Germinal center (tissue), 1 donor: Measurements from ENCODE around the gene TNIP1.

Experiments
- DNase-seq: peaks from one replicate; pipeline ENCODE4 v3.0.0; 2012; ENCODE audit warnings: mixed read lengths, low spot score

The TNIP1 gene

DNA sequence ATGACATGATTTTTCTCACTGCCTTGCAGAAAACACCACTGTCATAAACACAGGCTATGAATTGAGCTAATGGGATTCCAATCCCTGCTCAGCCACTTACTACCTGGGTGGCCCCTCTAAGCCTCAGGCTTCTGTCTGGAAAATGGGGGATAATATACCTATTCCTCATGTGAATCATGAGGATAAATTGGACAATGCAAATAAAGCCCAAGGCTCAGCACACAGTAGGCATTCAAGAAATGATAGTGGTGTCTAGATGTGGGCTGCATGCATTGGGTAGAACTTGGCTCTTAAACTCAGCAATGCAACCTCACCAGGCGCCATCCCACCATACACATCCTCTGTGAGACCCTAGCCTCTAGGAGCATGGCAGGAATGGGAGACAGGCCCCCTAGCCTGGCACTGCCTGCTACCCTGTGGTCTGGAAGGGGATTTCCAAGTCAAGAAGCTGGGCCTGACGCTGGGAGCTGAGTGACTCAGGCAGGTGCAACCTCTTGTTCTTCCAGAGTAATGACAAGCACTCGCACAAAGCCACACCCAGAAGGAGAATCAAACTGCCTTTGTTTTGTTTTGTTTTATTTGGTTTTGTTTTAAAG lies 2.3 kb upstream of the TNIP1 start:
- DNase-seq: no peak

DNA sequence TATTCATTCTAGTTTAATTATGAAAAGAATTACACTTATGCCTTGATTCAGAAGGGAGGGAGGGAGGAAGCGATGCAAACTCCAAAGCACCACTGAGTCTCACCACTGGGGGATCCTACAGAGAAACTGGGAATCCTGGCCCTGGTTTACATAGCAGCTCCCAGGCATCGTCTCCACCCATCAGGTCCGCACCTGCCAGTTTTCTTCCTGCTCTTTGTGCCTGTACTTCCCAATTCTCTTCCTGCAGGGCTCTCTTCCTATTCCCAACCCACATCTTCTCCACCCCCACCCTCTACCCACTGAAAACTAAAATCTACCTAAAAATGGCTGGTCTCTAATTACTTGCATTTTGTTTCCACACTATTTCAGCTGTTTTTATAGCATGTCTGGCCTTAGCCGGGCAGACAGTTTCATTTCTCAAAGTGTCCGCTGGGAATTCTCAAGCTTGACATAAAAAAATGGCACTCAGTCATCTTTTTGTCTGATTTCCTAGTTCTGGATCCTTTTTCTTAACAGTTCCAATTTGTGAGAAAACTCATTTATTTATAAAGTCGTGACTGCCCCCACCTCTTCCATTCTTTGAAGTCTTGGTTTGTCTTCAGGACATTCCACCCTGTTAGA lies 1.6 kb upstream of the TNIP1 start:
- DNase-seq: no peak

DNA sequence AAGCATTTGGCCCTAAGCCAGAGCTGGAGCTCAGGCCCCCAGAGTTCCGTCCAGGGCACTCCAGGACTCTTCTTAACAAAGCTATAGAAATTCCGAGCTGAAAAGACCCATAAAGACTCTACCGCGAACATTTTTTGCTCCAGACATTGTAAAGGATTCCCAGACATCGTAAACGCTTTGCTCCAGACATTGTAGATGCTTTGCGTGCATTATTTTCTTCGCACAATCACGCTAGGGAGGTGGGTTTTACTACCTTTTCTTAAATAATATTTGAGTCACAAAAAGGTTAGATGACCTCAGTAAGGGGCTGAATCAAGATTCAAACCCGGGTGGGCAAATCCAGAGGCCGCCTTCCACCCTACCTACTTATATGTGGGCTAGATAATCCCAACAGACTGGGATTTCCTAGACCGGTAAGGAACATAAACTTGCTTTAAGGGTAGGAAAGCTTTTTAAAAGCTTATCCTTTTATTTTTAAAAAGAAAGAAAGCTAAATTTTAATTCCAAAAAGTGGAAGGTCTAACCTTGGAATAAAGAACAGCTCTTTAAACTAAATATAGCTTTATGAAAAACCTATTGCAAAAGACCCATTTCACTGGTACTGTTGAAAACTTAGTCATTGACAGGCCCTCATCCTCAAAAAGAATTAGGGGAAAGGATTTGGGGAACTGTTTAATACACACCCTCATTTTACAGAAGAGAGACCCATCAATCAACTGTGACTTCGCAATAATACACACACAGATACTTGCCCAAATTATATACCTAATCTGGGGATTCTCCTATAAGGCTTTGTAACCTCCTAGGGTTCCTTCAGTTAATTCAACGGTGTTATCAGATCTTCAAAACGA lies 822 bp upstream of the TNIP1 start:
- no peak for DNase-seq

DNA sequence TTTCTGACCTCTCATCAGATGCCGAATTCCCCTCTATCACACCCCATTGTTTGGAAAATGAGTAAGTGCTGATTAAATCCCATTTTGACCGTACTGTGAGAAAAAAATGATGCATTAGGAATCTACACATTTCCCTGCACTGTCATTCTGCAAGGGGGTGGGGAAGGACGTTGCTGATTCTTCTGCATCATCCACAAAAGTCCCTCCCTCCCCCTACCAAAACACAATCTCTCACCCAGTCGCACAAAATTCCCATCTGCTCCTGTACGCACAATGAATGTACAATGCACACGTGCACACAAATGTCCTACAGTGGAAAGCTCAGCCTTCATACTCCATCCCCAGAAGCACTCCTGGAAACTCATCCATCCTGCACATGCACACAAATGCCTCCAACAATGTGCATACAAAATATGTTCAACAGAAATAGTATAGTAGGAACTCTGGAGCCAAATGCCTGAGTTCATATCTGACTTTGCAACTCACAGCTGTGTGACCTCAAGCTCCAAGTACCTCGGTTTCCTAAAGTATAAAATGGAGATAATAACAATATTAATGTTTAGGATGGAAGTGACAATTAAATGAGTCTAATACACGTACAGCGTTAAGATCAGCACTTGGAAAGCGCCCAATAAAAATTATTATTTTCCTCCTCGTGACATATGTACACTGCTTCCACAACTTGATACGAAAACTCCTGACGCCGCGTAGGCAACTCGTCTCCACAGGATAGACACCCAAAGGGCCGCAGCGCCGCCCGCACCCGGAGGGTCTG lies 809 bp downstream of the TNIP1 start:
- DNase-seq: no peak

DNA sequence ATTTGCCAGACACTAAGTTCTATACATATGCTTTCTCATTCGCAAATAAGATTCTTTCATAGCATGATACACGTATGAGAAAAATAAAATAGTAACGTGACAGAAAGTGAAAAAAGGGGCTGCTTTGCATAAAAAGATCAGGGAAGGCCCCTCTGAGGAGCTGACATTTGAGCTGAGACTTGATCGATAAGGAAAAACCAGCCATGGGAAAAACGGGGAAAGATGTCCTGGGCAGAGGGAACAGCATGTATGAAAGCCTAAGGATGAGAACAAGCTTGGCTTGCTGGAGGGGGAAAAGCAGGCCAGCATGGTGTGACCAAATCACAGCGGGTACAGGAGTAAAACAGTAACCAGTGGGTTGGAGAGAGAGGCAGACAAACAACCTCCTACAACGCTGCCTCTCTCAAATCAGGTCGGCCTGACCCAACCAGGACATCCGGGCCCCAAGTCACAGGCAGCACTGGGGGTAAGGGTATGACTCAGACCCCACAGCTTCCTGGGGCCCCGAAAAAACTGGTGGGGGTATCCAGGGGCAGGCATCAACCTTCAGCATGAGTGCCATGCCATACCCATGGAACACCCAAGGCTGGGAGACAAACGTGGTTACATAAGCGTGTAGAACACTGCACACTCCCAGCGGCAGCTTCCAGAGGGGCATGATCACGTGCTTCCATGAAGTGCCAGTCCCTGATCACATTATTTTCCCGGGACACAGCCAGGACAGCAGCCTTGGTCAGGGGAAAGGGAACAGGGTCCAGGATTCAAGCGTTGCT lies 2.2 kb downstream of the TNIP1 start:
- peak; percentile 48 for DNase-seq

DNA sequence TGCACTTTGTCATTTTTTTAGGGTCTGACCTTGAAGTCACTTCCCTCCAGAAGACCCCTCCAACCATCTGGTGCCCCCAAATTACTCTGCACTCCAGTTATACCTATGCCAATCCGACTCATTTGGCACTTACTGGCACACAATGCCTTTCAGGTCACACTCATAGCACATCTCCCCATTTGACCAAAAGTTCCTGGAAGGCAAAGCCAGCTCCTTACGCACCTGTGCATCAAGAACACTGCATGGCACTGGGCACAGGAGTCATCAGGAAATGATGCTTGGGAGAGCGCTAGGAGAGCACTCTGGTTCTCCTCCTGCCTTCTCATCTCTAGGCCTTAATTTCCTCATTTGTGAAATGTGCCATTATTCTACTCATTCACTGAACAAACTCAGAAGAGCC lies 2.9 kb downstream of the TNIP1 start:
- no peak for DNase-seq

DNA sequence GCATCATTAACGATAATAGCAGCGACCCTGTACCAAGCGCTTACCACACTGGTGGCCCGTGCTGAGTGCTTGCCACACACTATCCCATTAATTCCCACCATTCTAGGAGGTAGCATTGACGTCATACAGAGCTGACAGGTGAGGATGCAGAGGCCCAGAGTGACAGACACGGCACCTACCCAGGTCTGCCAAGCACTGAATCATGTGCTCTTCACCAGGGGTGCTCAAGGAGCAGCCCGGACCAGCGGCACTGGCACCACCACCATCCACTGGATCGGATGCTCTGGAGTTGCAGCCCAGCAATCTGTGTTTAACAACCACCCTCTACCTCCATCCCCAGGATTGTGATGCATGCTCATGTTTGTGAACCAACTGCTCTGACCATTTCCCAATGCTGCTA lies 3.4 kb downstream of the TNIP1 start:
- DNase-seq: no peak

DNA sequence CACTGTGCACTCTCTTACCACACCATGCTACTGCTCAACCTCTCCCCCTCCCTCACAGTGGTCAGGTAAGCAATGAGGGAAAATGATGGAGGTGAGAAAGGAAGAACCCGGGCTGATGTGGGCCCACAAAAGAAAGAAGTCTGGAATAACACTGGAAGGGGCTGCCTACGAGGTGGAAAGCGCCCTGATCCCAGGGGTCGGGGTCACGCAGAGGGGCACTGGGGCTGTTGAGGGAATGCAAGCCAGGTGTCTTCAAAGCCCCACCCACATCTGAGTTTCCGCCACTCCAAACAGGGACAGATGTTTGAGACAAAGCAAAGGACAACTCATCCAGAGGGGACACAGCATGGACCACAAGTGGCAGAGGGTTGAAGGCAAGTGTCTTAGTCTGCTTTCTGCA lies 4.2 kb downstream of the TNIP1 start:
- DNase-seq: no peak

DNA sequence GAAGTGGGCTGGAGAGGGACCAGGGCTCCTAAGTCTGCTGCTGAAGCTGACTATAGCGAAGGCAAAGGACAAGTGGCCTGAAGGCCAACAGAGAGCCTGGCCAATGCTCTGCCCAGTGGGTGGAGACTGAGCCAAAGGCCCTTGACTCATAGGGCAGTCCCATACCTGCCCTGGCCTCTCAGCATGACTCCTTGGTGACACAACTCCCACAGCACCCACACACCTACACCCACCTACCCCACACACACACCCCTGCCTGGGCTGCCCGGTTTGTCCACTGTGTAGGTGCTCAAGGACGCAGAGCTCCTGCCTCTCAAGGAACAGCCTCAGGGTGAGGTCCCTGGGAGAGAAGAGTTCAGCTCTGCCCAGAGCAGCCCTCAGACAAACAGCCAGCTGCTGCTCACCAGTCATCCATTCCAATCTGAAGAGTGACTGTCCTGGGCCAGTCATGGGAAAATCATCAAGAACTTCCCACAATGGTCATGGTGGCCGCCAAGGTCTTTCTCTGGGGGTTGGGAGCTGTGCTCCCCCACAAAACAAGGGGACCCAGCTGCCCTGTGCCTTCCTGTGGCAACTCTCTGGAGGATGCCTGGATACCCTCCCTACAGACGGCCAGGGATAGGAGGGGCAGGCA lies 5.0 kb downstream of the TNIP1 start:
- DNase-seq: no peak

DNA sequence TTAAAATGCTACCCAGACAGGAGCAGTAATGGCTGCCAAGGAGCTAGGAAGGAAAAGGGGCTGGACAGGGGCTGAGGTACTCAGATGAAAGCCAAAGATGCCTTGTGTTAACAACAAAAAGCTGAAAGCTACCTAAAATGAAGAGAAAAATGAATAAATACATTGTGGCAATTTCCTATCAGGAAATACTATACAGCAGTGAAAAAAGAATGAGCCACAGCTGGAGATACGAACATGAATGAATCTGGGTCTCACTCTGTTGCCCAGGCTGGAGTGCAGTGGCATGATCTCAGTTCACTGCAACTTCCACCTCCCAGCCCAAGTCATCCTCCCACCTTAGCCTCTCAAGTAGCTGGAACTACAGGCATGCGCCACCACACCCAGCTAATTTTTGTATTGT lies 6.3 kb downstream of the TNIP1 start:
- DNase-seq: no peak

DNA sequence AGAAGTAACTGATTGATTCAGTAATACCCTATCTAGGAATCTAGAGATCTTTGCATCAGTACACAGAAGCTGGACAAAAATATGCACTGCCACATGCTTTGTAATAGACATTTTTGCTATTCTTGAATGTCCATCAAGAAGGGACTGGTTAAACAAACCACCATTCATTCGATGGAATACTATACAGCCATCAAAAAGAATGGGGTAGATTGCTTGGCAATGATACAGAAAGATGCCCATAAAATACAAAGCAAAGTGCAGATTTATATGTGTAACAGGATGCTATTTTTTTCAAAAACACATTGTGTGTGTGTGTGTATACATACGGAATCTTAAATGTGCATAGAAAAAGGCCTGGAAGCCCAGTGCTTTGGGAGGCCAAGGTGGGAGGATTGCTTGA lies 7.6 kb downstream of the TNIP1 start:
- no peak for DNase-seq

DNA sequence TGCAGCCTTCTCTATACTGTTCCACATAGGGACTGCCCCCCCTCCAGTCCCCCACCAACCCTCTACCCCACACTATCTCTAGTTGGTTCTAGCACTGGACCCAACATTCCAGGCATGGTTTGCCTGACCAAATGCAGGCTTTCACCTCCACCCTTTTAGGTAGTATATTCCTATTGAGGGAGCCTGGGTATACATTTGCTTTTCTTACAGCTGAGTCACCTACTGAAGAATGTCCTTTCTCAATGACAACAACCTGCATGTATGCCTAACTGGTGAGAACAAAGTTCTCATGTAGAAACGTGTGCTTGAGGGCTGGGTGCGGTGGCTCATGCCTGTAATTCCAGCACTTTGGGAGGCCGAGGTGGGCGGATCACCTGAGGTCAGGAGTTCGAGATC lies 8.2 kb downstream of the TNIP1 start:
- no peak for DNase-seq

DNA sequence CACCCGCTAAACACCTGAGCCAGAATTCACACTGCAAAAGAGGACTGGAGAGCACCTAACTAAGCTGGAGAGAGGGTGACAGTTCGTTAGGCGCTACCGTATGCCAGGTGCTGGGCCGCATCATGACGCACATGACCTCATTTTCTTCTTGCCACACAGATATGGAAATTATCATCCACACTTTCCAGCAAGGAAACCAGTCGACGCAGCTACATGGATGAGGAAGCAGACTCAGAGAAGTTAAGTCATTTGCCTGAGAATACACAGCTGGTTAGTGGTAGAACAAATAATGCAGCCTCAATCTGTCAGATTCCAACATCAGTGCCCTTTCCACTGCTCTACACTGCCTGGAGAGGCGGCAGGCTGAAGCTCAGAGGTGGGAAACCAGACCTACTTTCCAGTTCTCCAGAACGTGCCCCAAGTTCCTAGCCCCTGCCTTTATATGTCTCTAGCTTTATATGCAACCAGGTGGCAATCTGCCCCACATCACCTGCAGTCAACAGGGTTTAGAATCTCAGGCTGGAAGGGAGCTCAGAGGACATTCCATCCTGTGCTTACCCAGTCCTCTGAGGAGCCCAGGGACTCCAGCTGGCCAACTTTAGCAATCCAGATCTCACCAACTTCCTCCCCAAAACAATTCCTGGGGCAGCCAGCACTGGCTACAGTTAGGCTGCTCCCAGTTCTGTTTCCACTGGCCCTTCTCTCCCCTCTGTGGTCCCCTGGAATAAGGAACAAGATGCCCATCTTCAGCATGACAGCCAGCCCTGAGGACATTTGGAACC lies 8.8 kb downstream of the TNIP1 start:
- DNase-seq: no peak

DNA sequence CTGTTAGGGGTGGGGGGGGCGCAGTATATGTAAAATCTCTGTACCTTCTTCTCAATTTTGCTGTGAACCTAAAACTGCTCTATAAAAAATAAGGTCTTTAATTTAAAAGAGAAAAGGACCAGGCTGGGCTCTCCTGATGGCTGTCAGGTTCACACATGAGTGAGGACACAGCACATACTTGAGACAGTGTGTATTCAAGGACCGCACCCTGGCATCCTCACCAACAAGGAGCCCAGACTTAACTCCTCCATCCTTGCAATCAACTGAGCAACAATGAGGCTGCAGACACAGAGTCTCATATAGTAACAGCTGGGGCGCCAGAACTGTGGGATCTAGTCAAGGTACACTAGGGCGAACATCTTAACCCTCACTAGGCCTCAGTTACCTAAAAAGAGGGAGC lies 9.8 kb downstream of the TNIP1 start:
- DNase-seq: no peak

DNA sequence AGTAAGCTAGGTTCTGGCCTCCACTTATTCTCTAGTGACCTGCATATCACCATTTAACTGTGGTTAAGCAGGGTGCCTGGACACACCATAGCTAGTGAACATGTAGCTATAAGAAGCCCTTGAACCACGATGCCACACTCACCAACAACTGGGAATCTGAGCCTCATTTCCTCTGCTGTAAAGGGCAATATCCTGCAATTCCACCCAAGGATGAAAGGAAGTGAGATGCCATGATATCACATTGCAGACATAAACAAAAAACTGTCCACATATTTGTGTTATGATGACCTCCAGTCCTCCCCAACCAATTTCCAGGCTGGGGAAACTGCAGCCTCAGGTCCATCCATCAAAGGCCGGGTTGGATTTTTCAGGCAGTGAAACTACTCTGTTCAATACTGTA lies 10.4 kb downstream of the TNIP1 start:
- no peak for DNase-seq

DNA sequence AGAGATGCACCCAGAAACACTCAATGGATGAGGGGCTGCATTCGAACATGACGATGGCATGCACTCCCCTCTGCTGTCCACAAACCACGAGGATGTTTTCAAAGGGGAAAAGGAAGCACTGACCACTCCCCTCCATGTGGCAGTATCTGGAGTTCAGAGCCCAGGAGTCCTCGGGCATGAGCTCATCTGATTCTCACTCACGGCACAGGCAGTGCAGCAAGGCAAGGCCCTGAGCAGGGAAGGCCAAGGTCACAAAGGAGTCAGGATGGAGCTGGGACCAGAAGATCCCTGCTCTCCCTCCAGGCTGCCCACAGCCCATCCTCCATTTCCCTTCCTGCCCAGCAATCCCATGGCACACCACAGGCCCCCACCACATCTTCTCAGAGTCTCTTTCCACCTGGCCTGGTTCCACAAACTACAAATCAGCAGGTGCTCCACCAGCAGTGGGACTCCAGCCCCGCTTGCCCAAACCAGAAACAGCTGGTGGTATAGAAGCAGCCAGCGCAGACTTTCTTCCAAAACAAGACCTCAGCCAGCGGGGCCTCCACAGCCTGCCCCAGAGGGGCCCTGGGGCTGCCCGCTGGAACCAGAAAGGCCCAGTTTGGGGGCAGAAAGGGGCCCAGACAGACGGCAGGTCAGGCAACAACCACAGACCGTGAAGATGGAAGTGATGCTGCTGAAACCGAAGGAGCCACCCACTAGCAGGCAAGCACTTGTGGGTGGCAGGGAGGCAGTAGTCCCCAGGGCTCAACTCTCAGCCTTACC lies 12.2 kb downstream of the TNIP1 start:
- DNase-seq: peak; percentile 51

DNA sequence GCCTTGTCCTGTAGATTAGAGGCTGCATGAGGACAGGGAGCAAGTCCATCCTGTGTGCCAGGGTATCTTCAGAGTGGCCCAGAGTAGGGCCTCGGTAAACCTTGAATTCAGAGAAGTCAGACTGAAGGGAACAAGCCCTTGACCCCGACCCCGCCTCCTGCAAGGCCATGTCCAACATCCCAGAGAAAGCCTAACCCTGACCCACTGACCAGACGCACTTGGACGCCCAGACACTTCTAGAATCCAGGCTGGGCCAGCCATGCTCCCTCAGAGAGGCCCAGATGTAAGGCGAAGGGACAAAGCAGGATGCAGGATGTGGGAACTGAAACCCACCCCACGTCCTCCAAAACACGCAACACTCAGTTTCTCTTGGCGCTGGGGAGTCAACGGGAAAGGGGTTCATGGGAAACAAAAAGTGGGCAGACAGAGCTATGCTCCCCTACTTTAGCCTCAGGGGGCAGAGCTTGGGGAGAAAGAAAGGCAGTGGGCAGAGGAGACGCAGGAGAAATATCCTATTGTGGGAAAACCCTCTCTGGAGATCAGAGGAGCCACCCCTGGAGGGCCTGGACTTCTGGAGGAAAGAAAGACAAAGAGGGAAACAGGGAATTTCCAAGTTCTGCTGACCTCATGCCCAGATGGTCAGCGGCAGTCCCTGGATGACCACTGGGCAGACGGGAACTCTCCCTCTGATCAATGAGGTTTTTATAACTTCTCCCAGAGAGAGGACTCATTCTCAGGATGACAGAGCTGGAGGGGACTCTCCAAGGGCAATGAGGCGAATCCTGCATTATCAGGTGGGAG lies 13.0 kb downstream of the TNIP1 start:
- DNase-seq: no peak

DNA sequence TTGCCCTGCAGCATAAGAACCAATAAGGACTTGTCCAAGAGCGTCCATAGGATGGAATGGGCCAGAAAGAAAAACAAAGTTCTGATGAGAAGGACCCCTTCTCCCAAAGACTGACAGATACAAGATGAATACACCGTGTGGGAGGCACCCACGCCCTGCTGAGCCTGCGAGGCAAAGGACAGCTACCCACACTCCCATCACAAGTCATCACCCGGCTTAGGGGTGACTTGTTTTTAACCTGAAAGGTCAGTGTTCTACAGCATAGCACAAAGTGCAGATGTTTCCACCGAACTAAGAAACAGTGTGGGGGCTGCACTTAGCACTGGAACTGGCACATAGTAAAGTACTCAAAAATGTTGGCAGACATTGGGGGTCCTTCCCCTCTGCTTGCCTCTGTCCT lies 13.9 kb downstream of the TNIP1 start:
- no peak for DNase-seq

DNA sequence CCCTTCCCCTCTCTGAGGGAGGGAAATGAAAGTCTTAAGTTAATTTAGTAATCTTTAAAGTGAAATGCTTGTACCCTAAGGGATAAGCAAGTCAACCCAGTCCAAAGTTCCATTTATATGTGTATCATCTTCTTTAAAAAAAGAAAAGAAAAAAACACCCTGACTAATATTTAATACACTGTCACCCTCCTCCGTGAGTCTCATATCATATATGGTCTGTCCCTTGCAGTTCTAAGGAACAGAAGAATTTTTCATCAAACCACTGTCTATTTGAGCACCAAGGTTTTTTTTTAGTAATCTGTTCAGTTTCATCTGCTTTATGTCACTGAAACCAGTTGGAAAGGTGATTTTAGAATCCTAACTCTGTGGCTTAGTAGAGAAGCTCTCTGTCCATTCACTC lies 15.2 kb downstream of the TNIP1 start:
- DNase-seq: no peak
